HG03558 (cell line): Measurements from ENCODE around the gene BEST2.
"Not testable (repeated sequence)": the region's sequence is repeated elsewhere in the genome, so short reads cannot be mapped to it uniquely, and the experiment has no call there.

ENCODE experiments used
- ATAC-seq: cut with Tn5 transposase; IDR thresholded peaks from one replicate; pipeline ENCODE4 v1.9.1; 2021; ENCODE audit warnings: moderate number of reproducible peaks; ENCODE audit not compliant: unreplicated experiment; ENCODE audit errors: extremely low read depth

The BEST2 gene

GRCh38 chr19:12751635-12752034 lies at the start of gene BEST2:
TSS of gene BEST2 (plus strand) at chr19:12751791. CDS start at chr19:12752593, 802 bp downstream.
- ATAC-seq = no peak

GRCh38 chr19:12703046-12703445 lies 48.5 kb upstream of the BEST2 start:
- no peak for ATAC-seq

- no peak for ATAC-seq
Measured at GRCh38 chr19:12705169-12705568, 46.4 kb upstream of the BEST2 start.

- no peak for ATAC-seq
Measured at GRCh38 chr19:12705654-12706331, 45.8 kb upstream of the BEST2 start.

- ATAC-seq = no peak
Measured at GRCh38 chr19:12706332-12706718, 45.3 kb upstream of the BEST2 start.

GRCh38 chr19:12708641-12709040 lies 43.0 kb upstream of the BEST2 start:
- no peak for ATAC-seq

- no peak for ATAC-seq
Measured at GRCh38 chr19:12711187-12711586, 40.4 kb upstream of the BEST2 start.

GRCh38 chr19:12712077-12712476 lies 39.5 kb upstream of the BEST2 start:
- ATAC-seq = not testable (repeated sequence)

- ATAC-seq = not testable (repeated sequence)
Measured at GRCh38 chr19:12713304-12713703, 38.3 kb upstream of the BEST2 start.

- ATAC-seq = no peak
Measured at GRCh38 chr19:12715102-12715501, 36.5 kb upstream of the BEST2 start.

GRCh38 chr19:12715929-12716328 lies 35.7 kb upstream of the BEST2 start:
- no peak for ATAC-seq

- no peak for ATAC-seq
Measured at GRCh38 chr19:12720296-12720695, 31.3 kb upstream of the BEST2 start.

GRCh38 chr19:12720851-12721655 lies 30.5 kb upstream of the BEST2 start:
- ATAC-seq = no peak

GRCh38 chr19:12721656-12722565 lies 29.7 kb upstream of the BEST2 start:
- ATAC-seq = no peak

- no peak for ATAC-seq
Measured at GRCh38 chr19:12722566-12723380, 28.8 kb upstream of the BEST2 start.

GRCh38 chr19:12723381-12723640 lies 28.3 kb upstream of the BEST2 start:
- no peak for ATAC-seq

- no peak for ATAC-seq
Measured at GRCh38 chr19:12723641-12724426, 27.8 kb upstream of the BEST2 start, which contains the start of gene TNPO2. TSS of gene TNPO2 (minus strand) at chr19:12723932. CDS start at chr19:12720977, 2,955 bp downstream.

- not testable (repeated sequence) for ATAC-seq
Measured at GRCh38 chr19:12725612-12726011, 26.0 kb upstream of the BEST2 start.

- no peak for ATAC-seq
Measured at GRCh38 chr19:12726988-12727316, 24.6 kb upstream of the BEST2 start.
